HG03025 (cell line): ENCODE data around the gene EVA1B.

Experiments
- ATAC-seq: cut with Tn5 transposase; IDR thresholded peaks from one replicate; pipeline ENCODE4 v1.9.1; 2021; ENCODE audit warnings: mild to moderate bottlenecking, moderate library complexity; ENCODE audit not compliant: unreplicated experiment, low FRiP score

The EVA1B gene

GRCh38 chr1:36285443-36286101 is 37.9 kb downstream of the EVA1B start:
- ATAC-seq, result no peak

GRCh38 chr1:36284517-36284916 is 38.9 kb downstream of the EVA1B start:
- ATAC-seq, result no peak

GRCh38 chr1:36284061-36284460 is 39.4 kb downstream of the EVA1B start:
- ATAC-seq, result no peak

DNA sequence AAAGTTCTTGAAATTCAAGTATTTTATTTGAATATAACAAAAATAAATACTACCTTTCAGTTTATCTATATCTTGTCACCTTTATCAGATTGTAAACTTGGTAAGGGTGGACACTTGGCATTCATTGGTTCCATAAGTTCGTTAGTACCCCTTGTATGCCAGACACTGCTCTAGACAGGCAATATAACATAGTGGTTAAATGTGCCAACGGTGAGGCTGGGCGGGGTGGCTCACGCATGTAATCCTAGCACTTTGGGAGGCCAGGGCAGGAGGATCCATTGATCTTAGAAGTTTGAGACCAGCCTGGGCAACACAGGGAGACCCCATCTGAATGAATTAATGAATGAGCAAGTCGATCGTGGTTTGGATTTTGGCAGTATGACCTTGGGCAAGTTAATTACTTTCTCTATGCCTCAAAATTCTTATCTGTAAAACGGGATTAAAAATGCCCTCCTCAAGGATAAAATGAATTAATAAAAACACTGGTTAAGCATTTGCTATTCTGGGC is 43.6 kb downstream of the EVA1B start:
- no peak for ATAC-seq

GRCh38 chr1:36279110-36279788 is 44.2 kb downstream of the EVA1B start:
- no peak for ATAC-seq

DNA sequence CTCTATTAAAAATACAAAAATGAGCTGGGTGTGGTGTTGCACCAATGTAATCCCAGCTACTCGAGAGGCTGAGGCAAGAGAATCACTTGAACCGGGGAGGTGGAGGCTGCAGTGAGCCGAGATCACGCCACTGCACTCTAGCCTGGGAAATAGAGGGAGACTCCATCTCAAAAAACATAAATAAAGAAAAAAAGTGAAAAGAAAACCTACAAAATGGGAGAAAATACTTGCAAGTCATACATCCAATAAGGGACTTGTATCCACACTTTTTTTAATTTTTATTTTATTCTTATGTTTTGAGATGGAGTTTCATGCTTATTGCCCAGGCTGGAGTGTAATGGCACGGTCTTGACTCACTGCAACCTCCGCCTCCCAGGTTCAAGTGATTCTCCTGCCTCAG is 46.8 kb downstream of the EVA1B start:
- ATAC-seq, result no peak

- no peak for ATAC-seq
These were observed 49.2 kb downstream of the EVA1B start for GRCh38 chr1:36274201-36274600.

- no peak for ATAC-seq
These were observed 50.4 kb downstream of the EVA1B start for GRCh38 chr1:36273024-36273423.
